Peyer's patch (tissue), 4 donors: Measurements from ENCODE around the gene RXRG.

Experiments
- CTCF ChIP-seq, 6 experiments: fragments of 450-650 bp in 4 of 6; fragments of 200-600 bp in 2 of 6; sonication (generic) in 1 of 6; IDR thresholded peaks; one replicate each; pipeline ENCODE4 v1.5.1; 2017 to 2019; ENCODE audit warnings: antibody characterized with exemption in 6 of 6, mild to moderate bottlenecking in 3 of 6, moderate library complexity in 1 of 6
- POLR2A ChIP-seq, 2 donors: fragments of 450-650 bp; IDR thresholded peaks; one replicate each; pipeline ENCODE4 v1.5.1; 2017; ENCODE audit warnings: antibody characterized with exemption in 2 of 2, mild to moderate bottlenecking in 2 of 2, moderate library complexity in 2 of 2

- TF ChIP-seq CTCF (IDR thresholded peaks at IDR 0.05) (no peak), POLR2A (IDR thresholded peaks at IDR 0.05) (no peak)
Observed at GRCh38 chr1:165364568-165365133, 80.3 kb downstream of the RXRG start.
